ENCODE measurements around the gene COL6A1.
"Not testable (repeated sequence)": the region's sequence is repeated elsewhere in the genome, so short reads cannot be mapped to it uniquely, and the experiment has no call there.

COL6A1 gene

GRCh38 chr21:45947296-45947695 lies 34.3 kb upstream of the COL6A1 start:
- DNase-seq: no peak

DNA sequence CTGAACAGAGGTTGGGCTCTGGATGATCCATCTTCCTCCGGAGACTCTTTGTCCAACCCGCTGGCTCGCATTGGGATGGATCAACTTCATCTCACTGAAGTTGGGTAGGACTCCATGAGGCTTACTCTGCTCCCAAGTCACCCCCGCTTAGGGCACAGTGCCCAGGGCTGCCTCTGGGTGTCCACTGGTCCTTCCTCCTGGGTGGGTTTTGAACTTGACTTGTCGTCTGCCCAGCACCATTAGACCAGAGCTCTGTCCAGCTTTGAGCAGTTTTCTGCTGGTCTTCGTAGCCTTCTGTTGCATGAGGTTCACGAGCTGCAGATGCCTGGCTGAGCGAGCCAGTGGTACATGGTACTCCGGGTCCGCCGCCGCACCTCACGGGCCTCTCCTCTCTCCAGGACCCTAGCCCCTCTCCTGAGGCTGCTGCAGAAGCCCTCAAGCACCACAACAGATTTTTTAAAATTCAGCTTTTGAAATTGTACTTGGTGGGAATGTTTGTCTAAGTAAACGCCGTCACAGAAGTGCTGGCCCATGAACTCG lies 33.8 kb upstream of the COL6A1 start:
- no peak for DNase-seq

- DNase-seq: no peak
Observed at GRCh38 chr21:45948576-45949141, 32.9 kb upstream of the COL6A1 start.

- DNase-seq: no peak
Observed at GRCh38 chr21:45949928-45950739, 31.4 kb upstream of the COL6A1 start.

- DNase-seq: no peak
Observed at GRCh38 chr21:45950740-45951515, 30.6 kb upstream of the COL6A1 start.

- DNase-seq: no peak
Observed at GRCh38 chr21:45951676-45952075, 29.9 kb upstream of the COL6A1 start.

DNA sequence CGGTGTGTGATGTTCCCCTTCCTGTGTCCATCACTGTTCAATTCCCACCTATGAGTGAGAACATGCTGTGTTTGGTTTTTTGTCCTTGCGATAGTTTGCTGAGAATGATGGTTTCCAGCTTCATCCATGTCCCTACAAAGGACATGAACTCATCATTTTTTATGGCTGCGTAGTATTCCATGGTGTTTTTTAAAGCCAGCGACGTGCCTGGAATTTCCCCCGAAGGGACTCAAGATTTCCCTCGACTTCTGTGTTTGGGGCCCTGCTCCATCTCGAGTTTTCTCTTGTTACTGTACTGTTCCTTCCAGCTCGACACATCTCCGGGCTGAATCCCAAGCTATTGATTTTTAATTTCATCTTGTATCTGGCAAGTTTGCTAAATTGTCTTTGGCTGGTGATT lies 29.0 kb upstream of the COL6A1 start:
- not testable (repeated sequence) for DNase-seq

DNA sequence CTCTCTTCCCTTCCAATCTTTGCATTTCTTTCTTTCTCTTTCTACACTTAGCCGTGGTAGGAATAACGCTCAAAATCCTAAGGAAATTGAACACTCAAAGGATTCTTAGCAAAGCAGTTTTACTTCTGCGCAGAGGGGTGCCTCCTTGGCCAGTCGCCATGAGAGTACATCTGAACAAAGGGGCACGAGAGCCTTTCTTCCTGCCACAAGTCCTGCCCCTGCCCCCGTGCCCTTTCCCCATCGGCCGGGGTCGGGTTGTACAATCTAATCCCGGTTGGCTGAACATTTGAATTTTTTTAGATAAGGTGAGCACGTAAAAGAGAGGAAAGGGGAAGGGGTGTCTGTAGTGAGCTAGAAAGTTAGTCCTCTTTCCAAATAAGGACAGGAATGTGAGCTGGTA lies 28.6 kb upstream of the COL6A1 start:
- no peak for DNase-seq

- DNase-seq: no peak
Observed at GRCh38 chr21:45954261-45954660, 27.3 kb upstream of the COL6A1 start.

GRCh38 chr21:45954921-45955320 lies 26.6 kb upstream of the COL6A1 start:
- DNase-seq: no peak

DNA sequence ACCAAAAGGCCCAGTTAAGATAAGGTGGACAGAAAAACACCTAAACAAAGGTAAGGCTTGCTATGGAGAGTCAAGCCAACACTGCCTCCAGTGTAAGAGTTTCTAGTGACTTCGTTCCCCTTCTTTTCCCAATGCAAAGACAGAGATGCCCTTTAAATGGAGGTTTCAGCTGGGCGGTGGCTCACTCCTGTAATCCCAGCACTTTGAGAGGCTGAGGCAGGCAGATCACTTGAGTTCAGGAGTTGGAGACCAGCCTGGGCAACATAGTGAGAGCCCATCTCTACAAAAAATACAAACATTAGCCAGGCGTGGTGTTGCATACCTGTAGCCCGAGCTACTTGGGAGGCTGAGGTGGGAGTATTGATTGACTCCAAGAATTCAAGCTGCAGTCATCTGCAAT lies 24.0 kb upstream of the COL6A1 start:
- DNase-seq: no peak

DNA sequence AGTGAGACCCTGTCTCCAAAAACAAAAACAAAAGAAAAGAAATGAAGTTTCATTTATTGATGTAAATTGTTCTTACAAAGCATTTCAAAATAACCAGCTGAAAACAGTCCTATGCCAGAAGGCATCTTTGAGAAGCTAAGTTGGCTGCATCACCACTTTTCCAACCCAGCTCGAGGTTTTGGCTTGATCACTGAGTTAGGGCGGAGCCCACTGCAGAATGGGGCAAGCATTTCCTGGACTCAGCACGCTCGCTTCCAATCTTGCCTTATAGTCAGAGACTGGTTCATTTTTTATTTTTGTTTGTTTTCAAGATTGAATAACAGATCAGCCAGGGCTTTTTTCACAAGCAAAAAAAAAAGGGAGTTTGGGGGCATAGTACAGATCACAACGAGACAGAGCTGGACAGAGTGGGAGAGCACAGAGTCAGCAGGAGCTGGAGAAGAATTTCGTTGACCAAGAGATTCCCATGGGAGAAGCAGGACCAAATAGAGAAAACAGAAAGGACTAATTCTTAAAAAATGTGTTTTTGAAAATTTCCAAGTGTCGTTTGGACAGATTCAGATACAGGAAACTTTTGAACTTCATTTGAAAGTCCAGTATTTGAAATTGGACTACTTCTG lies 23.5 kb upstream of the COL6A1 start:
- no peak for DNase-seq

DNA sequence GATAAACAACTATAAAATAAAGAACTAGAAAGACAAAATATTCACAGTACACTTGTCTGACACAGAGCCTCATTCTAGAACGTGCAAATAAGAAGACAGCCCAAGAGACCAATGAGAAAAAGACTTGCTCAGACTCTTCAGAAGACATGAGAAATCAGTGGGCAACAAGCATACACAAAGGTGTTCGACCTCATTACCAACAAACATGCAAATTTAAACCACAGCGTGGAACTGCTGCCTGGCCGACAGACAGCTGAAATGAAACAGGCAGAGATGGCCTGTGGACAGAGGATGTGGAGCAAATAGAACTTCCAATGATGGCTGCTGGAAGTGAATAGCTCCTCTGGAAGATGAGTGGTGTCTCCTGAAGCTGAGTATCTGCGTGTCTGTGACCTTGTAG lies 22.4 kb upstream of the COL6A1 start:
- no peak for DNase-seq

- no peak for DNase-seq
Observed at GRCh38 chr21:45959779-45960390, 21.7 kb upstream of the COL6A1 start.

- not testable (repeated sequence) for DNase-seq
Observed at GRCh38 chr21:45961408-45961807, 20.2 kb upstream of the COL6A1 start.

- DNase-seq: no peak
Observed at GRCh38 chr21:45962531-45963231, 18.9 kb upstream of the COL6A1 start.

GRCh38 chr21:45963232-45963570 lies 18.4 kb upstream of the COL6A1 start:
- no peak for DNase-seq

DNA sequence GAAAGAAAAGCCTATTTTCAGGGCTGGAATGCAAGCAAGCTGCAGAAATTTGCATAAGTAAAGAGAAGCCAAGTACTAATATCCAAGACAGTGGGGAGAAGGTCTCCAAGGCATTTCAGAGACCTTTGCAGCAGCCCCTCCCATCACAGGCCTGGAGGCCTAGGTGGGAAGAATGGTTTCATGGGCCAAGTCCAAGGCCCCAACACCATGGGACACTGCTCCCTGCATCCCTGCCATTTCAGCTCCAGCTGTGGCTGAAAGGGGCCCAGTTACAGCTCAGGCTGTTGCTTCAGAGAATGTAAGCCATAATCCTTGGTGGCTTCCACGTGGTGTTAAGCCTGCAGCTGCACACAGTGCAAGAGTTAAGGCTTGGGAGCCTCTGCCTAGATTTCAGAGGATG lies 16.9 kb upstream of the COL6A1 start:
- no peak for DNase-seq

GRCh38 chr21:45965084-45965809 lies 16.3 kb upstream of the COL6A1 start:
- no peak for DNase-seq

DNA sequence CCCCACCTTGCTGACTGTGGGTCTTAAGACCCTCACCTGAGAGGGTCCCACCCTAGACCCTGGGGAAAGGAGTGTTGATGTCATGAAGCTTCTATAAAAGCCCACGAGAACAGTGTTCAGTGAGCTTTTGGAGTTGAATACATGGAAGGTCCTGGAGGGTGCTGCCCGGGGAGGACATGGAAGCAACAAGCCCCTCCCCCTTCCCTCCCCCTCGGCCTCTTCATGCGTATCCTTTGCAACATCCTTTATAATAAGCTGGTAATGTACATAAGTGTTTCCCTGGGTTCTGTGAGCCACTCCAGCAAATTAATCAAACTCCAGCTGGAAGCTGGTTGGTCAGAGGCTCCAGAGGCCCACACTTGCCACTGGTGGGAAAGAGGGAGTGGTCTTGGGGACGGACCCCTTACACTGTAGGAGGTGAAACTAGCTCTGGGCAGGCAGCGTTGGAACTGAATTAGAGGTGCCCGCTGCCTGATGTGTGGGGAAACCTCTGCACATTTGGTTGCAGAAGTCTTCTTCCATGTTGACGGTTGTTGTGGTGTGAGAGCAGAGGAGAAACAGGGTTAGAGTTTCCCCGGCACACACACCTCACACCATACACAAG lies 14.7 kb upstream of the COL6A1 start:
- DNase-seq: no peak
